Measurements from ENCODE around the gene OTX2.

DNA sequence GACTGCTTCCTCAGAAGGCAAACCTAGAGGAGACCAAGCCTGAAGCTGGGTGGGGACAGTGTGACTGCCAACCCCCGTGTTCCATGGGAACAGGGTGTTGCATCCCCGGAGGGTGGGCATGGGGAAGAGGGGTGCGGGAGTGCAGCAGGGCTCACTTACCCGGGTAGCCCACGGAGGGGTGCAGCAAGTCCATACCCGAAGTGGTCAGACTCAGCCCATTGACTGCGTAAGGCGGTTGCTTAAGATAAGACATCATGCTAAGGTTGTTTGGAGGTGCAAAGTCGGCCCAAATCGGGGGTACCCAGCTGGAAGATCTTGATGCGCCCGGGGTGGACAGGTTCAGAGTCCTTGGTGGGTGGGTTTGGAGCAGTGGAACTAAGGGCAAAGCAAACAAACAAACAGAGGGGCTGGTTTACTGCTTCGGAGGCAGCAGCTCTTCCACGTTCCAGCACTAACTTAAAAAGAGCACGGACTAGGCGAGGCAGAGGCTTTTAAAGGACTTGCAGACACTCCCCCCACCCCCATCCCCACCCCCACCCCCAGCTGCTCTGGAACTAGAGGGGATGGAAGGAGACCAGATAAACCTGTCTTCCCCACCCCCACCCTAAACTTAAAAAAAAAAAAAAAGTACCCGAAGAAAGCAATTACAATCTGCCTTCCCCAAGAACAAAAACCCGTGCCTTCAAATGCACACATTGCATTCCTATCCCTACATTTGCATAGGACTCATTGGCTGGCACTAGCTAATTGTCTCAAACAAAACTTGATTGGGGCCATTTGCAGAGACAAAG lies 4.9 kb downstream of the OTX2 start:
- TF ChIP-seq, protein P1, sequence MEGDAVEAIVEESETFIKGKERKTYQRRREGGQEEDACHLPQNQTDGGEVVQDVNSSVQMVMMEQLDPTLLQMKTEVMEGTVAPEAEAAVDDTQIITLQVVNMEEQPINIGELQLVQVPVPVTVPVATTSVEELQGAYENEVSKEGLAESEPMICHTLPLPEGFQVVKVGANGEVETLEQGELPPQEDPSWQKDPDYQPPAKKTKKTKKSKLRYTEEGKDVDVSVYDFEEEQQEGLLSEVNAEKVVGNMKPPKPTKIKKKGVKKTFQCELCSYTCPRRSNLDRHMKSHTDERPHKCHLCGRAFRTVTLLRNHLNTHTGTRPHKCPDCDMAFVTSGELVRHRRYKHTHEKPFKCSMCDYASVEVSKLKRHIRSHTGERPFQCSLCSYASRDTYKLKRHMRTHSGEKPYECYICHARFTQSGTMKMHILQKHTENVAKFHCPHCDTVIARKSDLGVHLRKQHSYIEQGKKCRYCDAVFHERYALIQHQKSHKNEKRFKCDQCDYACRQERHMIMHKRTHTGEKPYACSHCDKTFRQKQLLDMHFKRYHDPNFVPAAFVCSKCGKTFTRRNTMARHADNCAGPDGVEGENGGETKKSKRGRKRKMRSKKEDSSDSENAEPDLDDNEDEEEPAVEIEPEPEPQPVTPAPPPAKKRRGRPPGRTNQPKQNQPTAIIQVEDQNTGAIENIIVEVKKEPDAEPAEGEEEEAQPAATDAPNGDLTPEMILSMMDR (conservative IDR thresholded peaks at IDR 0.05 in 1 of 2, IDR thresholded peaks at IDR 0.05 in 1 of 2; ENCODE audit: low read depth in 1 of 2, low read length in 2 of 2), result no peak
- no peak for TF ChIP-seq EZH2 (IDR thresholded peaks at IDR 0.05; ENCODE audit: low read length, missing control alignments)
